GM18907 (cell line): ENCODE data around the gene ZKSCAN8.
"Not testable (repeated sequence)": the region's sequence is repeated elsewhere in the genome, so short reads cannot be mapped to it uniquely, and the experiment has no call there.

Experiments
- ATAC-seq: cut with Tn5 transposase; IDR thresholded peaks from one replicate; pipeline ENCODE4 v1.9.1; 2021; ENCODE audit warnings: mild to moderate bottlenecking, moderate library complexity; ENCODE audit not compliant: unreplicated experiment

ZKSCAN8 gene

DNA sequence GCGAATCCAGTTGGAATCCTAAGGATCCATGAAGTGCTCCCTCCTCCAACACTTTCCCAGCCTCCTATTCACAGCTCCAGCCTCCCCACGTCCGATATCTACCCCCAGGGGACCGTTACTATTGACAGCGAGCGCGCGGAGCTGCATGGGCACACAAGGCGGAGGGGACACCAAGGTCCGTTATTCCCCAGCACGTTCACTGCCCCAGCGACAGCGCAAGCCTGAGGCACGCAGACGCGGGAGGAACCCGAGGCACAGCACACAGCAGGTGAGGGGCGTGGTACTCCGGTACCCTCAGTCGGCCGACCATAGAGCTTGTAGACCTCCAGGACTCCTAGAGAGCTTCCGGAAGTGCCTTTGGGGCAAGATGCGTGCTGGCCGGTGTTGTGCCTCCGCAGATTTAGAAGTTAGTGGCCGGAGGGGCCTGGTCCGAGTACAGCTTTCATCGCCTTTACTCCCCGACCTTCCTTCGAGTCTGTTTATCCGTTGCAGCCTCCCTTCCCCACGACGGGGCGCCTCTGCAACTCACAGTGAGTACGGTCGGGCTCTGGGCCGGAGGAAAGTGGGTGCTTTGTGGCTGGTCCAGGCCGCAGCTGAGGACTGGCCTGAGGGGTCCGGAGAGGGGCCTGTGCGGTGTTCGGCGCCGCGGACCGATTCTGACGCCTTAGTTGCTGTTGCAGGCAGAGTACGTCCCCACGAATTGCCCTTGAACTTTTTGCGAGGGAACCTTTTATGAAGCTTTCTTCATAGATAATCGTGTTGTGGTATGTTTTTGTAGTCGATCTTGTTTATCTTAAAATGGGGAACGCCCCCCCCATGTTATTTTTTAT, at the start of gene ZKSCAN8:
Gene ZKSCAN8 (plus strand): TSS at position 384 of the 830 bp plus-strand sequence. CDS start 6,525 bp downstream, outside the sequence.
- ATAC-seq, result peak; percentile 75

DNA sequence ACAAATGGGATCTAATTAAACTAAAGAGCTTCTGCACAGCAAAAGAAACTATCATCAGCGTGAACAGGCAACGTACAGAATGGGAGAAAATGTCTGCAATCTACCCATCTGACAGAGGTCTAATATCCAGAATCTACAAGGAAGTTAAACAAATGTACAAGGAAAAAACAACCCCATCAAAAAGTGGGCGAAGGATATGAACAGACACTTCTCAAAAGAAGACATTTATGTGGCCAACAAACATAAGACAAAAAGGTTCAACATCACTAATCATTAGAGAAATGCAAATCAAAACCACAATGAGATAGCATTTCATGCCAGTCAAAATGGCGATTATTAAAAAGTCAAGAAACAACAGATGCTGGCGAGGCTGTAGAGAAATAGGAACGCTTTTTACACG, 39.5 kb upstream of the ZKSCAN8 start:
- ATAC-seq, result not testable (repeated sequence)

DNA sequence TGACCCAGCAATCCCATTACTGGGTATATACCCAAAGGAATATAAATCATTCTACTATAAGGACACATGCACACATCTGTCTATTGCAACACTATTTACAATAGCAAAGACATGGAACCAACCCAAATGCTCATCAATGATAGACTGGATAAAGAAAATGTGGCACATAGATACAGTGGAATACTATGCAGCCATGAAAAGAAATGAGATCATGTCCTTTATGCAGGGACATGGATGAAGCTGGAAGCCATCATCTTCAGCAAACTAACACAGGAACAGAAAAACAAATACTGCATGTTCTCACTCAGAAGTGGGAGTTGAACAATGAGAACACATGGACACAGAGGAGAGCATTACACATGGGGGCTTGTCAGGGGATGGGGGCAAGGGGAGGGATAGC, 39.0 kb upstream of the ZKSCAN8 start:
- not testable (repeated sequence) for ATAC-seq

DNA sequence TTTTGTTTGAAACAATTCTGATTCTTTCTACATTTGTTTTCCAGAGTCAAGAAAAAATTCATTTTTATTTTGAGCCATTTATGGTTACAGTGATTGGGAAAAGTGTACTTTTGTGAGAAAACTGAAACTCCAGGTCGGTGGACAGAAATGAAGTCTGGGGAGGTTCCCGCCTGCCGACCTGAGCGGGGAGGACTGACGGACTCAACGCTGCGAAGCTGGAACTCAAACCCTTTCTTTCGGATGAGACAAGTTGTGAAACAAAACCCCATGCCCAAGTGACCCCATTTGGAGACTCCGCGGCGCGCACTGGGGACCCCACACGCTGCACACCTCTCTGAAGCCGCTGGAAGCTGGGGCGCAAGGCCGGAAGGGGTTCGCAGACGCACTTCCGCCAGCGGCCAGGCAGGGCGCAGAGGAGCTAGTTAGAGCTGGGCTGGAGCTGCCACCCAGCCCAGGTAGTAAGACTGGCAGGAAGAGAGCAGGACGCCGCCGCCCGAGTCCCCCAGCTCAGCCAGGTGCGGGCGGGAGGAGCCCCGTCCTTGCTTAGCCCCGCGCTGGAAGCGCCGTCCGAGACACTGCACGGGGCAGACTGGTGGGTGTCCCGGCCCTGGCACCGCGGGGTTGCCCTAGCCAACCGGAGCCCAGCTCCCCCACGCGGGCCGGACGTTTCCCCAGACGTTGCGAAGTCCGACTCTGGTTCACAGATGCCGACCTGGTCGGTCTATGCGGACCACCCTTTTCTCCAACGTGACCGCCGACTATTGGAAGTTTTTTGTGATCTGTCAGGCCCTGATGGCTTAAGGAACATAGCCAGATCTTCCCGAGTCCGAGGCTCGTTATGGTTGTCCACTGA, 37.1 kb upstream of the ZKSCAN8 start:
- ATAC-seq, result peak; percentile 98

DNA sequence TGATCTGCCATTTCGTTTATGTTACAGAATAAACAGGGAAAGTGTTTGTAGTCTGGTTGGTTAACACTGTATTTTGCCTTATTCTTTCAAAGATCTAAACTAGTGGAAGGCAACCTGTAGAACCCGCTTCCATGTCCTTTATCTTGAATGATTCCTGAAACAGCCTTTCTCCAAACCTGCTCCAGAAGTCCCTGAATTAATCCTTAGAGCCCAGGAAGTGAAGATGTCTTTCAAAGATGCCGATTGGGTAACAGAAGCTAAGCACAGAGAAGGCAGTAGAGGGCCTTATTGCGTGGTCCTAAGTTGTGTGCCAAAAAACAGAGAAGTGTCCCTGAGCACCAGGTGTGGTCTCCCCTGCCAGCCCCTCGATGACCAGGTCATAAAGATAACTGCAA, 36.4 kb upstream of the ZKSCAN8 start:
- ATAC-seq, result peak; percentile 31

DNA sequence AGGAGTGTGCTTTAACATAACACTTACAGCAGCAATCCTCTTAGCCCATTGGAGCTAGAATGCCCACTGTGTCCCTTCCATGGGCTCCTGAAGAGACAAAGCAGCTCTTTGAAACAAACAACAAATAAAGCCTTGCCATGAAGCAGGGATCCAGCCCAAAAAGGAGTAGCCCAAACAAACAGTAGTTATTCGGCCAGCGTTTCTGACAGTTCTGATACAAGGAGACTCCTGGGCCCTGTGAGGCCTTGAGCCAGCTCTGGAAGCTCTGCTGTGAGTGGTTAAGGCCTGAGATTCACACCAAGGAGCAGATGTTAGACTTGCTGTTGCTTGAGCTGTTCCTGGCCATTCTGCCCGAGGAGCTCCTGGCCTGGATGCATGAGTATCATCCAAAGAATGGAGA, 34.2 kb upstream of the ZKSCAN8 start:
- ATAC-seq, result no peak

DNA sequence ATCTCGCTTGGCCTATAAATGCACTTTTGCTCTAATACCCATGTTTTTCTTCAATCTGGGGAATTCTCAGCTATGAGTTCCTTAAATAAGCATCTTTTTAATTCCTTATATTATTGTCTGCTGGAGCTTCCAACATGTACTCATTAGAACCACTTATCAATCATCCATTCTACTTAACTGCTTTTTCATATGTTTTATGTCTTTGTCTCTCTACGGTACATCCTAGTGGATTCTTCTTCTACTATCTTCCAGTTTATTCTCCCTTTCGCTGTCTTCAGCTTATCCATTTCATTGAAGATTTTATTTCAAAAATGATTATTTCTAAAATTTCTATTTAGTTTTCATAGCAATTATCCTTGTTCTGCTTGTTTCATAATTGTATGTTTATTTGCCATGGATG, 29.7 kb upstream of the ZKSCAN8 start:
- ATAC-seq, result no peak

DNA sequence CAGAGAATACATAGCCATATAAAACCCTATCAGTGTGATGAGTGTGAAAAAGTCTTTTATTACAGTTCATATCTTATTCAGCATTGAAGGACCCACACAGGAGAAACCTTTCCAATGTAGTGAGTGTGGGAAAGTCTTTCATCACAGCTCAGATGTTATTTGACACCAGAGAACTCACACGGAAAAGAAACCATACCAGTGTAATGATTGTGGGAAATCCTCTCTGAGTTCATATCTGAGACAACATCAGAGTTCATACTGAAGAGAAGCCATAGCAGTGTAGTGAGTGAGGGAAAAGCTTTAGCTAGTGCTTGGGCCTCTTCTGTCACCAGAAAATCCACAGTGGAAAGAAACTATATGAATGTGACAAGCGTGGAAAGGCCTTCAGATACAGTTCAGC, 25.9 kb upstream of the ZKSCAN8 start:
- no peak for ATAC-seq

DNA sequence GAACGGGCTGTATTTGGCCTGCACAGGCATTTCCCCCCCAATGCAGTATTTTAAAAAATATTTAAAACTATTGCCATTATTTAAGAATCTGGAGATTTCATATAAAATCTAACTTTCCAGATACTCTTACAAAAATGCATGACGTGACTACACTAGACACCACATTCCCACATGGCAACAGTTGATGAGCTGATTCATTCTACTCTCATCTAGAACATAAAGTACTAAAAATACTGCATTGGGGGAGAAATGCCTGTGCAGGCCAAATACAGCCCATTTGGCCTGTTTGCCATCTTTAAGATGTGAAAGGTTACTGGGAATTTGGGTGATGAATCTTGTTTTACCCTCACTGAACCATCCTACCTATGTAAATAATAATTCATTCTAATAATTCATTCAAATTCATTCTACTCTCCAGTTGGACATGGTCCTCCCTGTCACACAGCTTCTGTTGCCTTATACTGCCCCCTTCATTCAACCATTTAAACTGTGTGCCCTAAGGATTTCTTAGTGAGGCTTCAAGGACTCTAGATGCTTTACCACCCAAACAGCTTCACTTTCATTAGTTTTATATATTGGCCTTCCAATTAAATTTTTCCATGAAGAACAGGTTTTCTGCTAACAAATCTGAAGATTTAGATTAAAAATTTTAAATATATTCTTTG, 24.2 kb upstream of the ZKSCAN8 start:
- no peak for ATAC-seq

DNA sequence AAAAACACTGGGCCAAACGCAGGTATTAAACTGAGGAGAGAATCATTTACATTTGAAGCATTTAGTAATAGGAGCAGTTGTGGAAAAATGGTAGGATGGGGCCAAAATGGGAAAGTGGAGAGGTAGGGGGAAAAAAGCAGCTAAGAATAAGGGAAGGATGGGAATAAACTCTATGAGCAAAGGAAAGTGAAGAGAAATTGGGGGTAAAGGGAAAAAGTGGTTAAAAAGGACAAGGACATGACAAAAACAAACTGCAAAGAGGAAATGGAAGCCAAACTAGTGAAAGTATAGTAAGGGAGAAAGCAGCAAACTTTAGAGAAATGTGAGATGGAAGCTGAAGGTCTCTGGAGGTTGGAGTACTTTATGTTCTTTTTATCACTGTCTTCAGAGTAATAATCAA, 23.5 kb upstream of the ZKSCAN8 start:
- no peak for ATAC-seq

DNA sequence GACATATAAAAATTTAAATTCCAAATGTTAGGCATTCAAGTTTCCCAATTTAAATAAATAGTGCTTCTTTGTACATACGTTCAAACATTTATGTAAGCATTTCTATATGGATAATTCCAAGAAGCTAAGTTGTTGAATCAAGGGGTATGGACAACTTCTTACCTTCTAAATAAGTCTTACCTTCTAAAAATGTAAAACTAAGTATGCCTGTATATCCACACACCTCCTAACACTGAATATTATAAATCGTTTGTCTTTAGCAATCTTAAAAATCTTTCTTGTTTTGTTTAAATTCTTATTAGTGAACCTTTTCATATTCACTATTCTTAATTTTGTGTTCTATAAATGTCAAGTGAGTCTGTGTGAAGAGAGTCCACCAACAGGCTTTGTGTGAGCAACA, 19.8 kb upstream of the ZKSCAN8 start:
- ATAC-seq, result no peak

DNA sequence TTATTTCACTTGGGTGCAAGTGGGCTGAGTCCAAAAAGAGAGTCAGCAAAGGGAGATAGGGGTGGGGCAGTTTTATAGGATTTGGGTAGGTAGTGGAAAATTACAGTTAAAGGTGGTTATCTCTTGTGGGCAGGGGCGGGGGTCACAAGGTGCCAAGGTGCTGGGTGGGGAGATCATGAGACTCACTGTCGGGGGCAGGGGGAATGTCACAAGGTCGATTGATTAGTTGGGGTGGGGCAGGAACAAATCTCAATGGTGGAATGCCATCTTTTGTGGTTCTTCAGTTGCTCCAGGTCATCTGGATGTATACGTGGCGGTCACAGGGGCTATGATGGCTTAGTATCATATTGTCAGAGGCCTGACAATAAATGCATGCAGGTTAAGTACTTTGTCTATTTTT, 19.4 kb upstream of the ZKSCAN8 start:
- ATAC-seq, result not testable (repeated sequence)

DNA sequence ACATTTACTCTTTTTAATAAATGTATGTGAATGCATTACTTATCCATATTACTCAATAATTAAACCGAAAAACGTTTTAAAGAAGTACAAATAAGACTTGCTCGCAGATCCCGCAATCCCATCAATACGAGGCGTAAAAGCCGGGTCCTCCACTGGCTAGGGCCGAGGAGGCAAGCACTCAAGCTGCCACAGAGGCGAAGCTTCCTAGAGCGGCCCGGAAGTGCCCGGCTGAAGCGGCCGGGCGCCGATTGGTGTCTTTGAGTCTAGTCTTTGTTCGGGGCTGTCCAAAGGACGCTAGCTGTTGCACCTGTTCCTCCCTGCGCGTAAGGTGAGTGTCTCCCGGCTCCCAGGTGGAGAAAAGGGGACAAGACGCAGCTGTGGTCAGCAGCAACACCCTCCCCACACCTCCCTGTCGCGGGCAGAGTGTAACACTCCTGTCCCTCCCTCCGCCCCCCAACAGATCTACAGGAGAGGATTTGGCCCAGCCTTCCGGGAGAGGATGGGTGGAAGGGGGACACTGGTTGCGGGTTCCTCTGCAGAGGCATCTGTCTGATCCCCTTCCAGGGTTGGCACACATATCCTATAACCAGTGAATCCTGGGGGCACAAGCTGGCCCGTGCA, 17.2 kb upstream of the ZKSCAN8 start, which contains the start of gene ZSCAN16:
Gene ZSCAN16 (plus strand): TSS at position 260 of the 621 bp plus-strand sequence. CDS start 835 bp downstream, outside the sequence.
- peak; percentile 93 for ATAC-seq

DNA sequence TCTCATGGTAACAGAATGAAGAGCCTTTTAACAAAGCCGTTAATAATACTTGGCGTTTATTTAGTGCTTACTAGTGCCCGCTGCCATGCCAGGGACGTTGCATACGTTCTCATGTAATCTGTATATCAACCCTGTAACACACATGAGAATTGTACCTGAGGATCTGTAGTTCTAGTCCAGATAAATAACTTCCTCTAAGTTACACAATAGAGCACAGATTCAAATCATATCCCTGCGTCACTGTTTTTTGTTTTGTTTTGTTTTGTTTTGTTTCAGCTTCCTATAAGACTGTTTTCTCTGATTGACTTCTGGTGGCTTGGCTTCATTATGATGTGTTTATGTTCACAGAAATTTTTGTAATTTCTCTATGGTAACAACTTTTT, 16.7 kb upstream of the ZKSCAN8 start:
- peak; percentile 15 for ATAC-seq

DNA sequence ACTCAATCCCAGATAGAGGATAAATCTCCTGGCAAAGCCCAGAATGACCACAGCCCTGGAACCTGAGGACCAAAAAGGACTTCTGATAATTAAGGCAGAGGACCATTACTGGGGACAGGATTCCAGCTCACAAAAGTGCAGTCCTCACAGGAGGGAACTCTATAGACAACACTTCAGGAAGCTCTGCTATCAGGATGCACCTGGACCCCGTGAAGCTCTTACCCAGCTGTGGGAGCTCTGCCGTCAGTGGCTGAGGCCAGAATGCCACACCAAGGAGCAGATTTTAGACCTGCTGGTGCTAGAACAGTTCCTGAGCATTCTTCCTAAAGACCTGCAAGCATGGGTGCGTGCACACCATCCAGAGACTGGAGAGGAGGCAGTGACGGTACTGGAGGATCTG, 16.3 kb upstream of the ZKSCAN8 start:
- no peak for ATAC-seq

DNA sequence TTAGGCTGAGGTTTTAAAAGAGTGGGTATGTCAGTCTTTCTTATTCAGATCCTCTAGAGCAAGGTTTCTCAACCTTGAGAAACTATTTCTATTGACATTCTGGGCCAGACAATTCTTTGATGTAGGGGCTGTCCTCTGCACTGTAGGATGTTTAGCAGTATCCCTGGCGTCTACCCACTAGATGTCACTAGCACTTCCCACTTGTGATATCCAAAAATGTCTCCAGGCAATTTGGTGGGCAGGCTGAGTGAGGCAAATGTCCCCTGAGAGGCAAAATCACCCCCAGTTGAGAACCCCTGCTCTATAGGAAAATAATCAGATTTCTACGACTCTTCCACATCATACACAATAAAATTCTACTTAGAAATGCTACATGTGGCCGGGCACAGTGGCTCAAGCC, 7.7 kb upstream of the ZKSCAN8 start:
- no peak for ATAC-seq

DNA sequence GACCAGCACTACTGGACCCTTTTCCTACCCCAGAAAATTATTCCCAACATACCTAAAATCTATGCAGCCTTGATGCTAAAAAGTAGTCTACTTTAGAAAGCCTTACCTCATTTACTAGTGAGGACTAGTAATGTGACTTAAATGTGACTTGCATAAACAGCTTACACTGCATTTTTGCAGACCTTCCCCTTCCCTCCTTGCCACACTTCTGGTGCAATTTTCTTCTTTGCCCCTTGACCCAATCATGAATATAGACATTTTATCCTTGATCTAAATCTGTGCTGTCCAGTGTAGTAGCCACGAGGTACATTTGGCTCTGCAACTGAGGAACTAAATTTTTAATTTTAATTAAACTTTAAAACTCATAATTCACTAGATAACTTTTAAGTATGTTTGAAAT, 7.0 kb upstream of the ZKSCAN8 start:
- no peak for ATAC-seq

DNA sequence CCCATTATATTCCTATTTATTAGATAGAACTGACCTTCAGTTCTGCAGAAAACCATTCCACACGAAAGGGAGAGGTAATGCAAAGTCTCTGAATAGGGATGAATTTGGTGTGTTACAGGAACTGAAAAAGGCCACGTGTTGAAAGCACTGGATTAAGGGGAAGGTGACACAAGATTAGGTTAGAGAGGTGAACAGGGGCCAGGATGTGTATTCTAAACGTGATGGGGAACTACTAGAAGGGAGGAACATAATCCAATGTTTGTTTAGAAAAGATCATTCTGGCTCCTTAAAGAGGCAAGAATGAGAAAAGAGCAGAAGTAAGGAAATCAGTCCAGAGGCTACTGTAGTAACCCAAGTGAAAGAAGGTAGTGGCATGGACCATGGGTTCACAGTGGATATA, 6.3 kb upstream of the ZKSCAN8 start:
- no peak for ATAC-seq

DNA sequence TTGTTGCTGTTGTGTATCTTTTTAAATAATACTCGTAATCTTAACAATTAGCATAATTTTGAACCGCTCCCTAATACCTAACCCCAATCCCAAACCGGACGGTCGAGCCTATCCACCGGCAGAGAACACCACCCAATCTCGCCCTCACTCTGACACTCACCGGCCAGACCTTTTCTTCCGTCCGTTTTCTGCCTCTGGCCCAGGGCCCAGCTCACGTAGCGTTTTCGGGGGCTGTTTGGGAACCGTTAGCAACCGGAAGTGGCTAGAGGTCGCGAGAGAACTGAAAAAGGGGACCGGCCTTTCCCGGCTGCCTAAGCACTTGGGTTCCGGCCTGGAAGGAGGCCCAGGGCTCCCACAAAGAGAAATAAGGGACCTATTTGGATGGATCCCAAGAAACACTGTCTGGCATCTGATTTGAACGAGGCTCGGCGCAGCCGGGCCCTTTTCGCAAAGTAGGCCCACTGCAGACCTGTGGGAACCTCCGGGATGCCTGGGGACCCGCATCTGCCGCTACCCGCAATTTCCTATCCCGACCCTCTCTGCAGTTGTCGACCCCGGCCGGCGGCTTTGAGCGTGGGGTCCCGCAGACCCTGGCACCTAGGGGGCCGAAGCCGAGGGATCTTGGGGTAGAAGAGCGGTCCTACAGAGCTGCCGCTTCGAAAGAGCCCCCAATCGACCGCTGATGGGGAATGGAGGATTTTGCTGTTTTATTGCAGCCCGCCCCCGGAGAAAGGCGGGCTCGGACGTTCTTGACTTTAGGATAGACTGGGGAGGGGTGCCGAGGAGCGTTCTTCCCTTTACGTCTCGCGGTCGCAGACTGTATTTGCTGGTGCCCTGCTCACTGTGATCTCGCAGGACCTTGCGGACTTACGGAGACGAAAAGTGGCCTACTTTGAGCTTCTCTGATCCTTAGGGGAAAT, 4.8 kb upstream of the ZKSCAN8 start:
- peak; percentile 69 for ATAC-seq

DNA sequence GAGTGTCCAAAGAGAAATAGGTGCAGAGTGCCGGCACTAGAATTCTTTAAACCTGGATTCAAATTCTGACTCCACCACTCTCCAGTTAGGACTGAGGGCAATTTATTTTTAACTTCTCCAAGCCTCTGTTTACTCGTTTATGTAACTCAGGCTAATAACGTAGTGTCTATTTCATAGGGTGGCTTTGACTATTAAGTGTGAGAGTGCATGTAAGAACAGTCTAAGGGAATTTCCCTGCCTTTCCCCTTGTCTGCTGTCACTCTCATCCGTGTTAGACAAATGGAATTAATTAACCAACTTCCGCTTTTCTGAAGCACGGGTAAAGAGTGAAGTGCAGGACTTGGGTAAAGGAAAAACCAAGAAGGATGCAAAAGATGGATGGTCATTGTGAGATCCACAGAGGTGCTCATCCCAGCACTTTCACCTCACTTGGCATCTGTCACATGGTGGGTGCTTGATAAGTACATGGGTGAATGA, 4.1 kb upstream of the ZKSCAN8 start:
- peak; percentile 36 for ATAC-seq
